Rectal smooth muscle tissue (tissue), 1 donor: ENCODE measurements around the gene GCNT2.
"Not testable (repeated sequence)": the region's sequence is repeated elsewhere in the genome, so short reads cannot be mapped to it uniquely, and the experiment has no call there.

ENCODE experiments used
- H3K27ac ChIP-seq: one replicate; pipeline ENCODE4 v1.7.0; 2013; ENCODE audit warnings: low read depth, low read length, inconsistent platforms
- H3K27me3 ChIP-seq: one replicate; pipeline ENCODE4 v1.7.0; 2013; ENCODE audit warnings: low read length; ENCODE audit not compliant: control insufficient read depth, insufficient read depth
- H3K36me3 ChIP-seq: one replicate; pipeline ENCODE4 v1.7.0; 2013; ENCODE audit warnings: low read length; ENCODE audit not compliant: control insufficient read depth, insufficient read depth
- H3K4me1 ChIP-seq: one replicate; pipeline ENCODE4 v1.7.0; 2013; ENCODE audit warnings: low read length; ENCODE audit not compliant: control insufficient read depth, insufficient read depth
- H3K4me3 ChIP-seq: one replicate; pipeline ENCODE4 v1.7.0; 2013; ENCODE audit warnings: low read length
- H3K9ac ChIP-seq: one replicate; pipeline ENCODE4 v1.7.0; 2013; ENCODE audit warnings: low read length

Gene GCNT2

GRCh38 chr6:10521104-10521808, at the start of gene GCNT2:
TSS of gene GCNT2 (plus strand) at chr6:10521351. CDS start at chr6:10528912, 7,561 bp downstream.
- no peaks in the 10 kb centered on the region for H3K36me3 ChIP-seq
- peak within 1 kb of the TSS; percentile 59 for H3K4me3 ChIP-seq
- H3K4me1 ChIP-seq, result peaks cover 5% of the 10 kb centered on the region
- peak within 1 kb of the TSS; percentile 80 for H3K27ac ChIP-seq
- H3K9ac ChIP-seq, result peak within 1 kb of the TSS; percentile 8
- no peaks in the 10 kb centered on the region for H3K27me3 ChIP-seq

GRCh38 chr6:10472634-10473033, 48.5 kb upstream of the GCNT2 start:
- H3K36me3 ChIP-seq, result no peaks in the 10 kb centered on the region
- H3K4me3 ChIP-seq, result no peak overlapping the region
- no peak overlapping the region for H3K27ac ChIP-seq
- H3K27me3 ChIP-seq, result no peaks in the 10 kb centered on the region
- no peak overlapping the region for H3K9ac ChIP-seq
- H3K4me1 ChIP-seq, result no peaks in the 10 kb centered on the region

- Histone ChIP-seq H3K27me3 (no peaks in the 10 kb centered on the region), H3K4me3 (no peak overlapping the region), H3K36me3 (no peaks in the 10 kb centered on the region), H3K9ac (no peak overlapping the region), H3K27ac (no peak overlapping the region), H3K4me1 (no peaks in the 10 kb centered on the region)
Measured at GRCh38 chr6:10478187-10479040, 42.7 kb upstream of the GCNT2 start.

GRCh38 chr6:10479939-10480700, 41.0 kb upstream of the GCNT2 start:
- Histone ChIP-seq H3K4me3 (no peak overlapping the region), H3K4me1 (no peaks in the 10 kb centered on the region), H3K9ac (no peak overlapping the region), H3K36me3 (no peaks in the 10 kb centered on the region), H3K27me3 (no peaks in the 10 kb centered on the region), H3K27ac (no peak overlapping the region)

GRCh38 chr6:10481101-10481500, 40.0 kb upstream of the GCNT2 start:
- Histone ChIP-seq H3K4me3 (no peak overlapping the region), H3K9ac (no peak overlapping the region), H3K4me1 (no peaks in the 10 kb centered on the region), H3K36me3 (no peaks in the 10 kb centered on the region), H3K27me3 (no peaks in the 10 kb centered on the region), H3K27ac (no peak overlapping the region)

- H3K9ac ChIP-seq, result no peak overlapping the region
- H3K27me3 ChIP-seq, result no peaks in the 10 kb centered on the region
- no peaks in the 10 kb centered on the region for H3K4me1 ChIP-seq
- H3K4me3 ChIP-seq, result no peak overlapping the region
- H3K27ac ChIP-seq, result no peak overlapping the region
- H3K36me3 ChIP-seq, result no peaks in the 10 kb centered on the region
Measured at GRCh38 chr6:10482636-10483257, 38.4 kb upstream of the GCNT2 start.

GRCh38 chr6:10484912-10485311, 36.2 kb upstream of the GCNT2 start:
- no peak overlapping the region for H3K9ac ChIP-seq
- no peaks in the 10 kb centered on the region for H3K4me1 ChIP-seq
- no peaks in the 10 kb centered on the region for H3K27me3 ChIP-seq
- H3K4me3 ChIP-seq, result no peak overlapping the region
- H3K36me3 ChIP-seq, result no peaks in the 10 kb centered on the region
- H3K27ac ChIP-seq, result no peak overlapping the region

- Histone ChIP-seq H3K9ac (no peak overlapping the region), H3K4me1 (no peaks in the 10 kb centered on the region), H3K27me3 (no peaks in the 10 kb centered on the region), H3K27ac (no peak overlapping the region), H3K36me3 (no peaks in the 10 kb centered on the region), H3K4me3 (no peak overlapping the region)
Measured at GRCh38 chr6:10485406-10485805, 35.7 kb upstream of the GCNT2 start.

- no peak overlapping the region for H3K27ac ChIP-seq
- no peaks in the 10 kb centered on the region for H3K4me1 ChIP-seq
- H3K36me3 ChIP-seq, result no peaks in the 10 kb centered on the region
- no peak overlapping the region for H3K4me3 ChIP-seq
- no peaks in the 10 kb centered on the region for H3K27me3 ChIP-seq
- H3K9ac ChIP-seq, result no peak overlapping the region
Measured at GRCh38 chr6:10486215-10486614, 34.9 kb upstream of the GCNT2 start.

- H3K4me1 ChIP-seq, H3K4me3 ChIP-seq, H3K36me3 ChIP-seq, H3K27me3 ChIP-seq, H3K27ac ChIP-seq, H3K9ac ChIP-seq: not testable (repeated sequence)
Measured at GRCh38 chr6:10486944-10487588, 34.1 kb upstream of the GCNT2 start.

GRCh38 chr6:10487668-10488327, 33.4 kb upstream of the GCNT2 start:
- no peak overlapping the region for H3K27ac ChIP-seq
- no peaks in the 10 kb centered on the region for H3K36me3 ChIP-seq
- H3K27me3 ChIP-seq, result no peaks in the 10 kb centered on the region
- H3K9ac ChIP-seq, result no peak overlapping the region
- H3K4me3 ChIP-seq, result no peak overlapping the region
- H3K4me1 ChIP-seq, result no peaks in the 10 kb centered on the region
